SK-MEL-5 (cell line): ENCODE results near the gene TGM2. TPM values are rescaled to one million over a fixed set of nuclear protein-coding genes. Genes with fewer than 3 reads are reported as not detected.

Source experiments
- DNase-seq: peaks from one replicate; pipeline ENCODE4 v3.0.0-alpha.2; 2016; ENCODE audit warnings: low read depth, low spot score
- in situ Hi-C: cut with HindIII; loops from 2 replicates; pipeline ENCODE4 v1.10.0; 2016; ENCODE audit warnings: low sequenced_read_pairs, high pct_unique_total_duplicates, low pct_unique_long_range_greater_than_20kb
- total RNA-seq: library from RNA; depleted of rRNA; stranded (reverse); fragments of >200 nt; shearing (Covaris generic); gene quantifications from 2 replicates; pipeline ENCODE4 v1.2.3, GENCODE V29; 2014

TGM2 gene
- total RNA-seq, 1 experiment from 2014 or later, result 7.0 TPM

GRCh38 chr20:38186788-38187221, 21.7 kb upstream of the TGM2 start:
- DNase-seq, result no peak
- in situ Hi-C loops, result no loop called here

- in situ Hi-C loops, result no loop called here
Measured at GRCh38 chr20:38184101-38184500, 19.0 kb upstream of the TGM2 start.

GRCh38 chr20:38181971-38182370, 16.9 kb upstream of the TGM2 start:
- DNase-seq, result no peak
- in situ Hi-C loops, result no loop called here

More at GRCh38 chr20:38184101-38184500, 19.0 kb upstream of the TGM2 start:
- DNase-seq, result no peak

- in situ Hi-C loops, result no loop called here
- DNase-seq, result no peak
Measured at GRCh38 chr20:38181207-38181801, 16.2 kb upstream of the TGM2 start.

- no peak for DNase-seq
- in situ Hi-C loops, result no loop called here
Measured at GRCh38 chr20:38180781-38181180, 15.7 kb upstream of the TGM2 start.

- in situ Hi-C loops, result no loop called here
- DNase-seq, result no peak
Measured at GRCh38 chr20:38179846-38180245, 14.8 kb upstream of the TGM2 start.

- DNase-seq, result no peak
- in situ Hi-C loops, result no loop called here
Measured at GRCh38 chr20:38178581-38178980, 13.5 kb upstream of the TGM2 start.

- no peak for DNase-seq
- in situ Hi-C loops, result no loop called here
Measured at GRCh38 chr20:38178065-38178491, 13.0 kb upstream of the TGM2 start.

- in situ Hi-C loops, result no loop called here
- DNase-seq, result no peak
Measured at GRCh38 chr20:38177201-38177600, 12.1 kb upstream of the TGM2 start.

GRCh38 chr20:38175304-38176180, 10.5 kb upstream of the TGM2 start:
- in situ Hi-C loops, result no loop called here
- no peak for DNase-seq

- in situ Hi-C loops, result no loop called here
Measured at GRCh38 chr20:38173237-38174156, 8.4 kb upstream of the TGM2 start.

GRCh38 chr20:38172408-38172807, 7.3 kb upstream of the TGM2 start:
- DNase-seq, result peak; percentile 37

More at GRCh38 chr20:38173237-38174156, 8.4 kb upstream of the TGM2 start:
- DNase-seq, result peak; percentile 59

GRCh38 chr20:38171675-38172043, 6.6 kb upstream of the TGM2 start:
- in situ Hi-C loops, result no loop called here
- DNase-seq, result no peak

More at GRCh38 chr20:38172408-38172807, 7.3 kb upstream of the TGM2 start:
- in situ Hi-C loops, result no loop called here

GRCh38 chr20:38170826-38171674, 6.0 kb upstream of the TGM2 start:
- in situ Hi-C loops, result no loop called here
- DNase-seq, result no peak

- in situ Hi-C loops, result no loop called here
- no peak for DNase-seq
Measured at GRCh38 chr20:38170219-38170825, 5.3 kb upstream of the TGM2 start.

- DNase-seq, result no peak
- in situ Hi-C loops, result no loop called here
Measured at GRCh38 chr20:38169636-38170193, 4.6 kb upstream of the TGM2 start.
